Loucy (cell line): Measurements from ENCODE around the gene SNX27.

ENCODE experiments used
- EZH2phosphoT487 ChIP-seq: fragments of 200-600 bp; IDR thresholded peaks from 2 replicates; pipeline ENCODE4 v1.6.1; 2018; ENCODE audit warnings: antibody characterized with exemption, mild to moderate bottlenecking, moderate library complexity, borderline replicate concordance
- TF ChIP-seq, protein P1 (sequence below): fragments of 200-600 bp; sonication (generic); conservative IDR thresholded peaks from 2 replicates; pipeline ENCODE4 v1.5.1; 2014; ENCODE audit warnings: mild to moderate bottlenecking, antibody characterized with exemption, low read length

GRCh38 chr1:151578941-151579340 is 32.9 kb upstream of the SNX27 start:
- TF ChIP-seq, protein P1, sequence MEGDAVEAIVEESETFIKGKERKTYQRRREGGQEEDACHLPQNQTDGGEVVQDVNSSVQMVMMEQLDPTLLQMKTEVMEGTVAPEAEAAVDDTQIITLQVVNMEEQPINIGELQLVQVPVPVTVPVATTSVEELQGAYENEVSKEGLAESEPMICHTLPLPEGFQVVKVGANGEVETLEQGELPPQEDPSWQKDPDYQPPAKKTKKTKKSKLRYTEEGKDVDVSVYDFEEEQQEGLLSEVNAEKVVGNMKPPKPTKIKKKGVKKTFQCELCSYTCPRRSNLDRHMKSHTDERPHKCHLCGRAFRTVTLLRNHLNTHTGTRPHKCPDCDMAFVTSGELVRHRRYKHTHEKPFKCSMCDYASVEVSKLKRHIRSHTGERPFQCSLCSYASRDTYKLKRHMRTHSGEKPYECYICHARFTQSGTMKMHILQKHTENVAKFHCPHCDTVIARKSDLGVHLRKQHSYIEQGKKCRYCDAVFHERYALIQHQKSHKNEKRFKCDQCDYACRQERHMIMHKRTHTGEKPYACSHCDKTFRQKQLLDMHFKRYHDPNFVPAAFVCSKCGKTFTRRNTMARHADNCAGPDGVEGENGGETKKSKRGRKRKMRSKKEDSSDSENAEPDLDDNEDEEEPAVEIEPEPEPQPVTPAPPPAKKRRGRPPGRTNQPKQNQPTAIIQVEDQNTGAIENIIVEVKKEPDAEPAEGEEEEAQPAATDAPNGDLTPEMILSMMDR, result no peak
- no peak for TF ChIP-seq EZH2phosphoT487
